WTC11 (cell line): ENCODE results near the gene SLC24A4. TPM values are rescaled to one million over a fixed set of nuclear protein-coding genes. Genes with fewer than 3 reads are reported as not detected.

Experiments
- ATAC-seq: fragments of 200-7000 bp; cut with Tn5 transposase; 2 replicates; pipeline ENCODE4 v1.10.0; 2021; ENCODE audit warnings: mild to moderate bottlenecking, moderate library complexity
- CTCF ChIA-PET: fragments of 300-600 bp; sonication (Branson Sonifier 250); formaldehyde crosslinking; loops from one replicate; lab custom pipeline; 2021; ENCODE audit warnings: antibody characterized with exemption; lab: Charles Lee
- POLR2A ChIA-PET: fragments of 350-600 bp; sonication (Branson Sonifier 250); formaldehyde crosslinking; loops from one replicate; lab custom pipeline; 2021; ENCODE audit warnings: antibody characterized with exemption; lab: Charles Lee
- DNase-seq: peaks from one replicate; pipeline ENCODE4 v3.0.0; 2021; ENCODE audit warnings: low spot score
- H3K27ac Mint-ChIP-seq: 2 replicates; pipeline ENCODE4 v1.8.0; 2021; ENCODE audit warnings: mixed read lengths
- H3K27me3 Mint-ChIP-seq: 2 replicates; pipeline ENCODE4 v1.8.0; 2021; ENCODE audit warnings: low read depth, mild to moderate bottlenecking, moderate library complexity, mixed read lengths
- H3K36me3 Mint-ChIP-seq: 2 replicates; pipeline ENCODE4 v1.8.0; 2021; ENCODE audit warnings: mixed read lengths
- H3K4me1 Mint-ChIP-seq: 2 replicates; pipeline ENCODE4 v1.8.0; 2022; ENCODE audit warnings: mixed read lengths
- H3K4me3 Mint-ChIP-seq: 2 replicates; pipeline ENCODE4 v1.8.0; 2021; ENCODE audit warnings: mild to moderate bottlenecking, moderate library complexity, mixed read lengths
- H3K9me3 Mint-ChIP-seq: 2 replicates; pipeline ENCODE4 v1.8.0; 2021; ENCODE audit warnings: mixed read lengths
- ATF1 ChIP-seq: sonication (generic); formaldehyde crosslinking; IDR thresholded peaks from 2 replicates; pipeline ENCODE4 v1.8.1; 2023; ENCODE audit warnings: mild to moderate bottlenecking, moderate library complexity, missing genetic modification reagents
- CREB1 ChIP-seq: sonication (generic); formaldehyde crosslinking; IDR thresholded peaks from 2 replicates; pipeline ENCODE4 v1.8.0; 2023; ENCODE audit warnings: mild to moderate bottlenecking, missing genetic modification reagents
- CREM ChIP-seq: sonication (generic); formaldehyde crosslinking; IDR thresholded peaks from 2 replicates; pipeline ENCODE4 v1.8.1; 2022; ENCODE audit warnings: mild to moderate bottlenecking, missing genetic modification reagents, moderate library complexity
- GABPB1 ChIP-seq: sonication (generic); formaldehyde crosslinking; IDR thresholded peaks from 2 replicates; pipeline ENCODE4 v1.8.1; 2023; ENCODE audit warnings: mild to moderate bottlenecking, missing genetic modification reagents
- KAT7 ChIP-seq: sonication (generic); formaldehyde crosslinking; IDR thresholded peaks from 2 replicates; pipeline ENCODE4 v1.8.1; 2023; ENCODE audit warnings: missing genetic modification reagents, mild to moderate bottlenecking, borderline replicate concordance
- MXD4 ChIP-seq: fragments of 250-450 bp; sonication (Bioruptor Pico); IDR thresholded peaks from 2 replicates; pipeline ENCODE4 v1.8.0; 2021; ENCODE audit warnings: mild to moderate bottlenecking, moderate library complexity, borderline replicate concordance
- OVOL2 ChIP-seq: fragments of 250-450 bp; sonication (Bioruptor Pico); IDR thresholded peaks from 2 replicates; pipeline ENCODE4 v1.9.0; 2021; ENCODE audit warnings: mild to moderate bottlenecking, borderline replicate concordance
- PRRX2 ChIP-seq: fragments of 250-450 bp; sonication (Bioruptor Pico); IDR thresholded peaks from 2 replicates; pipeline ENCODE4 v1.8.0; 2021; ENCODE audit warnings: mild to moderate bottlenecking
- SMAD3 ChIP-seq: sonication (generic); formaldehyde crosslinking; IDR thresholded peaks from 2 replicates; pipeline ENCODE4 v1.8.0; 2022; ENCODE audit warnings: missing genetic modification reagents, mild to moderate bottlenecking, borderline replicate concordance
- SMAD4 ChIP-seq: sonication (generic); formaldehyde crosslinking; IDR thresholded peaks from 2 replicates; pipeline ENCODE4 v1.8.0; 2022; ENCODE audit warnings: mild to moderate bottlenecking, missing genetic modification reagents
- TCF7 ChIP-seq: sonication (generic); formaldehyde crosslinking; IDR thresholded peaks from 2 replicates; pipeline ENCODE4 v1.8.0; 2022; ENCODE audit warnings: mild to moderate bottlenecking, low read depth, missing genetic modification reagents, moderate library complexity
- TP53 ChIP-seq: sonication (generic); formaldehyde crosslinking; IDR thresholded peaks from 2 replicates; pipeline ENCODE4 v1.8.1; 2023; ENCODE audit warnings: mild to moderate bottlenecking, missing genetic modification reagents
- USF1 ChIP-seq: sonication (generic); formaldehyde crosslinking; IDR thresholded peaks from 2 replicates; pipeline ENCODE4 v1.8.0; 2022; ENCODE audit warnings: mild to moderate bottlenecking, missing genetic modification reagents
- ZNF121 ChIP-seq: sonication (generic); formaldehyde crosslinking; IDR thresholded peaks from 2 replicates; pipeline ENCODE4 v1.8.0; 2023; ENCODE audit warnings: missing genetic modification reagents
- ZNF138 ChIP-seq: sonication (generic); formaldehyde crosslinking; conservative IDR thresholded peaks from 2 replicates; pipeline ENCODE4 v1.8.1; 2022; ENCODE audit warnings: mild to moderate bottlenecking, moderate library complexity, missing genetic modification reagents
- total RNA-seq: library from RNA; stranded (reverse); gene quantifications from 3 replicates; pipeline ENCODE4 v1.2.3, GENCODE V29; 2021
- TF ChIP-seq, protein P1 (sequence below): sonication (generic); formaldehyde crosslinking; conservative IDR thresholded peaks from 2 replicates; pipeline ENCODE4 v1.8.1; 2023; ENCODE audit warnings: mild to moderate bottlenecking, low read depth, missing genetic modification reagents, moderate library complexity
- TF ChIP-seq, protein P2 (sequence below): sonication (generic); formaldehyde crosslinking; IDR thresholded peaks from 2 replicates; pipeline ENCODE4 v1.8.1; 2023; ENCODE audit warnings: mild to moderate bottlenecking, missing genetic modification reagents, moderate library complexity
- TF ChIP-seq, protein P3 (sequence below): sonication (generic); formaldehyde crosslinking; IDR thresholded peaks from 2 replicates; pipeline ENCODE4 v1.8.0; 2023; ENCODE audit warnings: mild to moderate bottlenecking, missing genetic modification reagents
- TF ChIP-seq, protein P4 (sequence below): sonication (generic); formaldehyde crosslinking; IDR thresholded peaks from 2 replicates; pipeline ENCODE4 v1.8.0; 2023; ENCODE audit warnings: missing genetic modification reagents
- TF ChIP-seq, protein P5 (sequence below): sonication (generic); formaldehyde crosslinking; IDR thresholded peaks from 2 replicates; pipeline ENCODE4 v1.8.1; 2022; ENCODE audit warnings: low read depth, mild to moderate bottlenecking, moderate library complexity, missing genetic modification reagents, borderline replicate concordance
- TF ChIP-seq, protein P6 (sequence below): sonication (generic); formaldehyde crosslinking; IDR thresholded peaks from 2 replicates; pipeline ENCODE4 v1.8.0; 2022; ENCODE audit warnings: mild to moderate bottlenecking, missing genetic modification reagents
- TF ChIP-seq, protein P7 (sequence below): sonication (generic); formaldehyde crosslinking; IDR thresholded peaks from 2 replicates; pipeline ENCODE4 v1.8.1; 2023; ENCODE audit warnings: mild to moderate bottlenecking, moderate library complexity, missing genetic modification reagents

Gene SLC24A4
- total RNA-seq, 1 experiment from 2014 or later: 0.90 TPM

DNA sequence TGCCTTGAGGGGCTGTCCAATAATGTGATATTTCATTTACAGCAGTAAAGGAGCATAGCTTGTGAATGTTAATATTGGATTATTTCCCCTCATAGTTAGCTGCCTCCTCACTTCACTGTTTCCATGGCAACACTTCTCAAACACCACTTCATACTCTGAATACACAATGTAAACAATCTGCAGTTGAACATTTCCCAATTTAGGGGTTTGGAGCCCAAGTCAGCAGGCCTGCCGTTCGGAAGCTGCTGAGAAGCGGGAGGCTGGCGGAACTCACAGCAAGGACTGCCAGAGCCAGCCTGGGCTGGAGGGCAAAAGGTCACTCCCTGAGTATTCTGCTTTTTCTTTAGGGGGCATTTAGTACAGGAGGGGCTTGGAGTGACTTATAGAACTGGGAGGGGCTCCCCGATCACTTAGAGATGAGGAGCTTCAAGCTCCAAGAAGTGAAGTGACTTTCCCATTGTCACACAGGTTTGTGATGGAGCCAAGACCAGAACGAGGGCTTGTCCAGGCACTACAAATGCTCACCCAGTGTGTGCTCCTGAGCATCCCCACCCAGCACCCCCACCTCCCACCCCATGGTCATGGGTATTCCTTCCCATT is 12.1 kb upstream of the SLC24A4 start:
- CTCF ChIA-PET: no interaction called here
- H3K4me3 Mint-ChIP-seq: no peak overlapping the region
- POLR2A ChIA-PET: no interaction called here
- DNase-seq: no peak
- peaks cover under 1% of the 10 kb centered on the region; the same call in 1 of the 2 replicates for H3K27me3 Mint-ChIP-seq
- TF ChIP-seq ATF1: no peak
- TF ChIP-seq SMAD4 (CRISPR knock-in tag): no peak
- TF ChIP-seq, protein P1, sequence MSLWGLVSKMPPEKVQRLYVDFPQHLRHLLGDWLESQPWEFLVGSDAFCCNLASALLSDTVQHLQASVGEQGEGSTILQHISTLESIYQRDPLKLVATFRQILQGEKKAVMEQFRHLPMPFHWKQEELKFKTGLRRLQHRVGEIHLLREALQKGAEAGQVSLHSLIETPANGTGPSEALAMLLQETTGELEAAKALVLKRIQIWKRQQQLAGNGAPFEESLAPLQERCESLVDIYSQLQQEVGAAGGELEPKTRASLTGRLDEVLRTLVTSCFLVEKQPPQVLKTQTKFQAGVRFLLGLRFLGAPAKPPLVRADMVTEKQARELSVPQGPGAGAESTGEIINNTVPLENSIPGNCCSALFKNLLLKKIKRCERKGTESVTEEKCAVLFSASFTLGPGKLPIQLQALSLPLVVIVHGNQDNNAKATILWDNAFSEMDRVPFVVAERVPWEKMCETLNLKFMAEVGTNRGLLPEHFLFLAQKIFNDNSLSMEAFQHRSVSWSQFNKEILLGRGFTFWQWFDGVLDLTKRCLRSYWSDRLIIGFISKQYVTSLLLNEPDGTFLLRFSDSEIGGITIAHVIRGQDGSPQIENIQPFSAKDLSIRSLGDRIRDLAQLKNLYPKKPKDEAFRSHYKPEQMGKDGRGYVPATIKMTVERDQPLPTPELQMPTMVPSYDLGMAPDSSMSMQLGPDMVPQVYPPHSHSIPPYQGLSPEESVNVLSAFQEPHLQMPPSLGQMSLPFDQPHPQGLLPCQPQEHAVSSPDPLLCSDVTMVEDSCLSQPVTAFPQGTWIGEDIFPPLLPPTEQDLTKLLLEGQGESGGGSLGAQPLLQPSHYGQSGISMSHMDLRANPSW (CRISPR knock-in tag): no peak
- TF ChIP-seq, protein P2, sequence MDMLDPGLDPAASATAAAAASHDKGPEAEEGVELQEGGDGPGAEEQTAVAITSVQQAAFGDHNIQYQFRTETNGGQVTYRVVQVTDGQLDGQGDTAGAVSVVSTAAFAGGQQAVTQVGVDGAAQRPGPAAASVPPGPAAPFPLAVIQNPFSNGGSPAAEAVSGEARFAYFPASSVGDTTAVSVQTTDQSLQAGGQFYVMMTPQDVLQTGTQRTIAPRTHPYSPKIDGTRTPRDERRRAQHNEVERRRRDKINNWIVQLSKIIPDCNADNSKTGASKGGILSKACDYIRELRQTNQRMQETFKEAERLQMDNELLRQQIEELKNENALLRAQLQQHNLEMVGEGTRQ (CRISPR knock-in tag): no peak
- TF ChIP-seq, all 79 proteins: peak for 0
- Mint-ChIP-seq H3K27ac (no peak overlapping the region), H3K36me3 (no peaks in the 10 kb centered on the region), H3K4me1 (no peaks in the 10 kb centered on the region; the same call in 1 of the 2 replicates), H3K9me3 (peaks cover 6% of the 10 kb centered on the region; the same call in 1 of the 2 replicates)
- no peak for ATAC-seq

- Mint-ChIP-seq H3K4me1 (no peaks in the 10 kb centered on the region), H3K27me3 (peaks cover 20% of the 10 kb centered on the region)
These were observed 8.8 kb upstream of the SLC24A4 start for GRCh38 chr14:92314182-92314581.

DNA sequence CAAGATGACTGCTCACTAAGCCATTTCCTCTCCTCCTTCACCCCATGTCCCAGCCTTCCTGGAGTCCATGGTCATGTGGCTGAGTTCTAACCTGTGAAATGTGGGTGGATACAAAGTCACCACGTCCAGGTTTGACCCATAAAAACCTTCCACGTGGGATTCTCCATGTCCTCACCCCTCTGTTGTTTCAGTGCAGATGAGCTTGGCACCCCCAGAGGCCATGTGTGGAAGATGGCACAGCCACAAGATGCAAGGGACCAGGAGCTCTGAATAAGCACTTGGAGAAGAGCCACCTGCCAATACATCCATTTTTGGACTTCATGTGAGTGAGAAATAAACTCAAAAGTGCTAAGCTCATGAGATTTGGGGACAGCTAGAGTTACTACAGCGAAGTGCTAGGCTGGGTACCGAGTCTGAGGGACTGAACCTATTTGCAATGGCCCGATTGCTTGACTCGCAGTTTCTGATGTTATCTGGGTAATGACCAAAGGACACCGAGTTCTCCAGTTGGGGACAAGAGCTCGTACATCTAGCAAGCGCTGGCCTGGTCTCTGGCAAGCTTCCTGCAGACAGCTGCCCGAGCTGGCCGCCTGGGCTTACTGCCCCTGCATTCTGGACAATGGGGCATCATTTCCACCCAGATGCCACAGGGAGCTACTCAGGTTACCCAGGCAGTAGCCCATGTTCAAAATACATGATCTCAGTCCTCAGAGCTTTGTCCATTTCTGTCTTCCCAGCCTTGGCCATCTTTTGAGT is 7.7 kb upstream of the SLC24A4 start:
- ChIA-PET POLR2A (interaction anchor here (0.6 kb wide), 1 partner anchor 194 kb away, joined by 4 read pairs; the partner anchor contains the start of gene NDUFB1), CTCF (interaction anchor here (0.6 to 2.0 kb wide), 3 partner anchors 9 to 371 kb away, joined by 3 to 6 read pairs (median 3); no protein-coding TSS in a partner anchor)
- H3K4me3 Mint-ChIP-seq: no peak overlapping the region
- no peaks in the 10 kb centered on the region; the same call in 1 of the 2 replicates for H3K36me3 Mint-ChIP-seq
- H3K4me1 Mint-ChIP-seq: no peaks in the 10 kb centered on the region
- DNase-seq (no peak), ATAC-seq (no peak)
- H3K27me3 Mint-ChIP-seq: peaks cover 30% of the 10 kb centered on the region
- H3K27ac Mint-ChIP-seq: no peak overlapping the region
- peaks cover 7% of the 10 kb centered on the region for H3K9me3 Mint-ChIP-seq
- TF ChIP-seq GABPB1 (no peak), USF1 (CRISPR knock-in tag) (no peak), OVOL2 (no peak), MXD4 (CRISPR knock-in tag) (no peak), TCF7 (CRISPR knock-in tag) (no peak)
- TF ChIP-seq, protein P3, sequence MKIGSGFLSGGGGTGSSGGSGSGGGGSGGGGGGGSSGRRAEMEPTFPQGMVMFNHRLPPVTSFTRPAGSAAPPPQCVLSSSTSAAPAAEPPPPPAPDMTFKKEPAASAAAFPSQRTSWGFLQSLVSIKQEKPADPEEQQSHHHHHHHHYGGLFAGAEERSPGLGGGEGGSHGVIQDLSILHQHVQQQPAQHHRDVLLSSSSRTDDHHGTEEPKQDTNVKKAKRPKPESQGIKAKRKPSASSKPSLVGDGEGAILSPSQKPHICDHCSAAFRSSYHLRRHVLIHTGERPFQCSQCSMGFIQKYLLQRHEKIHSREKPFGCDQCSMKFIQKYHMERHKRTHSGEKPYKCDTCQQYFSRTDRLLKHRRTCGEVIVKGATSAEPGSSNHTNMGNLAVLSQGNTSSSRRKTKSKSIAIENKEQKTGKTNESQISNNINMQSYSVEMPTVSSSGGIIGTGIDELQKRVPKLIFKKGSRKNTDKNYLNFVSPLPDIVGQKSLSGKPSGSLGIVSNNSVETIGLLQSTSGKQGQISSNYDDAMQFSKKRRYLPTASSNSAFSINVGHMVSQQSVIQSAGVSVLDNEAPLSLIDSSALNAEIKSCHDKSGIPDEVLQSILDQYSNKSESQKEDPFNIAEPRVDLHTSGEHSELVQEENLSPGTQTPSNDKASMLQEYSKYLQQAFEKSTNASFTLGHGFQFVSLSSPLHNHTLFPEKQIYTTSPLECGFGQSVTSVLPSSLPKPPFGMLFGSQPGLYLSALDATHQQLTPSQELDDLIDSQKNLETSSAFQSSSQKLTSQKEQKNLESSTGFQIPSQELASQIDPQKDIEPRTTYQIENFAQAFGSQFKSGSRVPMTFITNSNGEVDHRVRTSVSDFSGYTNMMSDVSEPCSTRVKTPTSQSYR: no peak
- TF ChIP-seq, protein P4, sequence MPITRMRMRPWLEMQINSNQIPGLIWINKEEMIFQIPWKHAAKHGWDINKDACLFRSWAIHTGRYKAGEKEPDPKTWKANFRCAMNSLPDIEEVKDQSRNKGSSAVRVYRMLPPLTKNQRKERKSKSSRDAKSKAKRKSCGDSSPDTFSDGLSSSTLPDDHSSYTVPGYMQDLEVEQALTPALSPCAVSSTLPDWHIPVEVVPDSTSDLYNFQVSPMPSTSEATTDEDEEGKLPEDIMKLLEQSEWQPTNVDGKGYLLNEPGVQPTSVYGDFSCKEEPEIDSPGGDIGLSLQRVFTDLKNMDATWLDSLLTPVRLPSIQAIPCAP (CRISPR knock-in tag): no peak
- TF ChIP-seq, protein P5, sequence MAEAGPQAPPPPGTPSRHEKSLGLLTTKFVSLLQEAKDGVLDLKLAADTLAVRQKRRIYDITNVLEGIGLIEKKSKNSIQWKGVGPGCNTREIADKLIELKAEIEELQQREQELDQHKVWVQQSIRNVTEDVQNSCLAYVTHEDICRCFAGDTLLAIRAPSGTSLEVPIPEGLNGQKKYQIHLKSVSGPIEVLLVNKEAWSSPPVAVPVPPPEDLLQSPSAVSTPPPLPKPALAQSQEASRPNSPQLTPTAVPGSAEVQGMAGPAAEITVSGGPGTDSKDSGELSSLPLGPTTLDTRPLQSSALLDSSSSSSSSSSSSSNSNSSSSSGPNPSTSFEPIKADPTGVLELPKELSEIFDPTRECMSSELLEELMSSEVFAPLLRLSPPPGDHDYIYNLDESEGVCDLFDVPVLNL (CRISPR knock-in tag): no peak

More at GRCh38 chr14:92314182-92314581, 8.8 kb upstream of the SLC24A4 start:
- DNase-seq: no peak
- no peak for ATAC-seq
- ChIA-PET POLR2A (no interaction called here), CTCF (interaction anchor here (0.9 to 2.0 kb wide), 2 partner anchors 10 to 38 kb away, joined by 3 to 6 read pairs; no protein-coding TSS in a partner anchor)
- H3K4me3 Mint-ChIP-seq: no peak overlapping the region
- H3K27ac Mint-ChIP-seq: no peak overlapping the region
- TF ChIP-seq, protein P6, sequence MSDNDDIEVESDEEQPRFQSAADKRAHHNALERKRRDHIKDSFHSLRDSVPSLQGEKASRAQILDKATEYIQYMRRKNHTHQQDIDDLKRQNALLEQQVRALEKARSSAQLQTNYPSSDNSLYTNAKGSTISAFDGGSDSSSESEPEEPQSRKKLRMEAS (CRISPR knock-in tag): no peak
- TF ChIP-seq, protein P7, sequence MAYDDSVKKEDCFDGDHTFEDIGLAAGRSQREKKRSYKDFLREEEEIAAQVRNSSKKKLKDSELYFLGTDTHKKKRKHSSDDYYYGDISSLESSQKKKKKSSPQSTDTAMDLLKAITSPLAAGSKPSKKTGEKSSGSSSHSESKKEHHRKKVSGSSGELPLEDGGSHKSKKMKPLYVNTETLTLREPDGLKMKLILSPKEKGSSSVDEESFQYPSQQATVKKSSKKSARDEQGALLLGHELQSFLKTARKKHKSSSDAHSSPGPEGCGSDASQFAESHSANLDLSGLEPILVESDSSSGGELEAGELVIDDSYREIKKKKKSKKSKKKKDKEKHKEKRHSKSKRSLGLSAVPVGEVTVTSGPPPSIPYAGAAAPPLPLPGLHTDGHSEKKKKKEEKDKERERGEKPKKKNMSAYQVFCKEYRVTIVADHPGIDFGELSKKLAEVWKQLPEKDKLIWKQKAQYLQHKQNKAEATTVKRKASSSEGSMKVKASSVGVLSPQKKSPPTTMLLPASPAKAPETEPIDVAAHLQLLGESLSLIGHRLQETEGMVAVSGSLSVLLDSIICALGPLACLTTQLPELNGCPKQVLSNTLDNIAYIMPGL (CRISPR knock-in tag): no peak
- TF ChIP-seq SMAD3: no peak
- TF ChIP-seq CREM: no peak
- TF ChIP-seq PRRX2 (CRISPR knock-in tag): no peak
- no peak for TF ChIP-seq MXD4 (CRISPR knock-in tag)
- no peak for TF ChIP-seq ZNF138 (CRISPR knock-in tag)
- TF ChIP-seq CREB1: no peak
- TF ChIP-seq TP53 (CRISPR knock-in tag): no peak
- no peak for TF ChIP-seq SMAD4 (CRISPR knock-in tag)
- TF ChIP-seq ZNF121 (CRISPR knock-in tag): no peak
- no peak for TF ChIP-seq KAT7 (CRISPR knock-in tag)
- H3K36me3 Mint-ChIP-seq: no peaks in the 10 kb centered on the region; the same call in 1 of the 2 replicates
- peaks cover 7% of the 10 kb centered on the region for H3K9me3 Mint-ChIP-seq
